PC-3 (cell line): Measurements from ENCODE around the gene CCNI.

Experiments used
- EZH2phosphoT487 ChIP-seq: fragments of 300-600 bp; sonication (generic); IDR thresholded peaks from 2 replicates; pipeline ENCODE4 v1.6.1; 2018; ENCODE audit warnings: mild to moderate bottlenecking, antibody characterized with exemption, low read length, borderline replicate concordance
- TF ChIP-seq, protein P1 (sequence below): fragments of 300-600 bp; sonication (generic); conservative IDR thresholded peaks from 2 replicates; pipeline ENCODE4 v1.5.1; 2017; ENCODE audit warnings: antibody characterized with exemption, low read depth, mild to moderate bottlenecking, low read length

DNA sequence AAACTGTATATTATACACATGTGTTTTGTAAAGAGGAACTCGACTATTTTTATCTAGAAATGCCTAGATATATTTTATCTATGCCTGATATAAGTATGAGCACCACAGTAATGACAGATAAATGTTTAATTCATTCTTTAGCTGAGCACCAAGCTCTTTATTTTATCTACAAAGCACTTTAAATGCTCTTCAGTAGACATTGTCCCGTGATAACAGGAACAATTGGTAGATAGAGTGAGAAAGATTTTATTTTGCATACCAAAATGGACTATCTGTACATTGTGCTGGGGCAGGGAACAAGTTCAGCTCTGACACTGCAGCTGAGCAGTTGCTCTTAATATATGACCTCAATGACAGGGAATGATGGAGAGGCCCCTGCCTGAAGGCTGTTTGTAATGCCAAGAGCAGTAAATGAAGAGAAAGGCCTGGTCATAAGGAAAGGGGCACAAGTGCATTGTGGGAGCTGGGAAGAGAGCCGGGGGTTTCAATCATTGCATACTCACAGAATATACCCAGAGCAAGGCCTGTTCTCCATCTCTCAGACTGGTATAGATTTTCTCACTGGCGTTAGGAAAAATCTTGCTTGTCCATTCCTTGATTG is 68.9 kb downstream of the CCNI start:
- TF ChIP-seq, protein P1, sequence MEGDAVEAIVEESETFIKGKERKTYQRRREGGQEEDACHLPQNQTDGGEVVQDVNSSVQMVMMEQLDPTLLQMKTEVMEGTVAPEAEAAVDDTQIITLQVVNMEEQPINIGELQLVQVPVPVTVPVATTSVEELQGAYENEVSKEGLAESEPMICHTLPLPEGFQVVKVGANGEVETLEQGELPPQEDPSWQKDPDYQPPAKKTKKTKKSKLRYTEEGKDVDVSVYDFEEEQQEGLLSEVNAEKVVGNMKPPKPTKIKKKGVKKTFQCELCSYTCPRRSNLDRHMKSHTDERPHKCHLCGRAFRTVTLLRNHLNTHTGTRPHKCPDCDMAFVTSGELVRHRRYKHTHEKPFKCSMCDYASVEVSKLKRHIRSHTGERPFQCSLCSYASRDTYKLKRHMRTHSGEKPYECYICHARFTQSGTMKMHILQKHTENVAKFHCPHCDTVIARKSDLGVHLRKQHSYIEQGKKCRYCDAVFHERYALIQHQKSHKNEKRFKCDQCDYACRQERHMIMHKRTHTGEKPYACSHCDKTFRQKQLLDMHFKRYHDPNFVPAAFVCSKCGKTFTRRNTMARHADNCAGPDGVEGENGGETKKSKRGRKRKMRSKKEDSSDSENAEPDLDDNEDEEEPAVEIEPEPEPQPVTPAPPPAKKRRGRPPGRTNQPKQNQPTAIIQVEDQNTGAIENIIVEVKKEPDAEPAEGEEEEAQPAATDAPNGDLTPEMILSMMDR = no peak
- no peak for TF ChIP-seq EZH2phosphoT487
